SH-SY5Y (cell line): Measurements from ENCODE around the gene USH2A.

Experiments used
- GATA2 ChIP-seq: IDR thresholded peaks from 2 replicates; pipeline ENCODE4 v1.6.1; 2011; ENCODE audit warnings: mild to moderate bottlenecking, low read depth, low read length
- GATA3 ChIP-seq: IDR thresholded peaks from 2 replicates; pipeline ENCODE4 v1.6.1; 2011; ENCODE audit warnings: low read depth, mild to moderate bottlenecking, low read length, moderate library complexity

DNA sequence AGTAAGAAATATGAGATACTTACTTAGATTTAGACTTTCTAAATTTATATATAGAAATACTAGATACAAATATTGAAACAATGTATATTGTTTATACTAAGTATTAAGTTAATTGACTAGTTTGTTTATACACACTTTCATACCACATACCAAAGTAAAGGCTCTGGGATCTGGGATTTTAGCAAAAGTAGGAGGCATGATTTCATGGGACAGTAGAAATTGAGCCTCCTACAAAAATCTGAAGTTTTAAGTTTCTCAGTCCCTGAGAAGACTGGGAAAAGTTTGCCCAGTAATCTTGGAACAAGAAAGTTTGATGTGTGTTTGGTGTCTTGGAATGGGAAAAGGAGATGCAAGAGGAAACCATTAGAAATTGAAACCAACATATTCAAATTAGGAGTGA is 825.3 kb downstream of the USH2A start:
- TF ChIP-seq GATA2: no peak
- no peak for TF ChIP-seq GATA3
